Endothelial cell of umbilical vein (primary cell): ENCODE data around the gene WDR89.

Experiments used
- CTCF ChIP-seq, 2 donors: IDR thresholded peaks; 1 replicate in 1 of 2; 2 replicates in 1 of 2; pipeline ENCODE4 v1.5.1; 2011; ENCODE audit warnings: low read length in 2 of 2, mild to moderate bottlenecking in 2 of 2, moderate library complexity in 2 of 2, control low read depth in 1 of 2, inconsistent platforms in 1 of 2, low read depth in 1 of 2; ENCODE audit not compliant: insufficient read depth in 1 of 2; ENCODE audit errors: extremely low read depth in 1 of 2
- EZH2 ChIP-seq: IDR thresholded peaks from 2 replicates; pipeline ENCODE4 v1.6.1; 2012; ENCODE audit warnings: borderline replicate concordance, low read depth, mild to moderate bottlenecking, moderate library complexity, low read length, inconsistent platforms; ENCODE audit not compliant: severe bottlenecking
- MAX ChIP-seq: IDR thresholded peaks from 2 replicates; pipeline ENCODE4 v1.6.1; 2011; ENCODE audit not compliant: insufficient read depth, insufficient read length
- POLR2A ChIP-seq: IDR thresholded peaks from 2 replicates; pipeline ENCODE4 v1.6.1; 2012; ENCODE audit warnings: low read depth, mild to moderate bottlenecking, control low read depth, low read length

GRCh38 chr14:63573581-63573980 lies 68.1 kb downstream of the WDR89 start:
- TF ChIP-seq CTCF (IDR thresholded peaks at IDR 0.05; ENCODE audit: extremely low read depth in 1 of 2, insufficient read depth in 1 of 2, low read depth in 1 of 2, low read length in 2 of 2), result no peak
- no peak for TF ChIP-seq MAX
- peak; percentile 24 for TF ChIP-seq POLR2A
- TF ChIP-seq EZH2, result no peak
